Activated CD4-positive, alpha-beta memory T cell treated with anti-CD3 and anti-CD28 coated beads for 36 hours (primary cell): Measurements from ENCODE around the gene DOK7. TPM values are rescaled to one million over a fixed set of nuclear protein-coding genes. Genes with fewer than 3 reads are reported as not detected.
"Not testable (repeated sequence)": the region's sequence is repeated elsewhere in the genome, so short reads cannot be mapped to it uniquely, and the experiment has no call there.

Experiments
- CTCF ChIA-PET: fragments of 350-600 bp; sonication (Branson Sonifier 250); formaldehyde crosslinking; loops from one replicate; lab custom pipeline; 2021; ENCODE audit warnings: antibody characterized with exemption, inconsistent platforms; lab: Charles Lee
- POLR2A ChIA-PET: fragments of 350-600 bp; sonication (Branson Sonifier 250); formaldehyde crosslinking; loops from one replicate; lab custom pipeline; 2021; ENCODE audit warnings: antibody characterized with exemption; lab: Charles Lee
- DNase-seq: peaks from one replicate; pipeline ENCODE4 v3.0.0-alpha.2; 2020
- H3K27ac Mint-ChIP-seq: one replicate; pipeline ENCODE4 v1.8.0; 2021; ENCODE audit warnings: mixed read lengths
- H3K27me3 Mint-ChIP-seq: one replicate; pipeline ENCODE4 v1.8.0; 2021; ENCODE audit warnings: mixed read lengths
- H3K36me3 Mint-ChIP-seq: one replicate; pipeline ENCODE4 v1.8.0; 2021; ENCODE audit warnings: mixed read lengths
- H3K4me1 Mint-ChIP-seq: one replicate; pipeline ENCODE4 v1.8.0; 2021; ENCODE audit warnings: low read depth, mixed read lengths
- H3K4me3 Mint-ChIP-seq: one replicate; pipeline ENCODE4 v1.8.0; 2021; ENCODE audit warnings: mild to moderate bottlenecking, mixed read lengths
- H3K9me3 Mint-ChIP-seq: one replicate; pipeline ENCODE4 v1.8.0; 2021; ENCODE audit warnings: mixed read lengths
- intact Hi-C: fragments of 100-400 bp; cut with micrococcal nuclease; formaldehyde crosslinking; loops from one replicate; pipeline ENCODE4 v1.15.1; 2023
- total RNA-seq, 2 experiments: library from RNA; stranded (reverse); gene quantifications; one replicate each; pipeline ENCODE4 v1.2.3, GENCODE V29; 2021

DOK7 gene
- total RNA-seq, 2 experiments from 2014 or later = not detected

DNA sequence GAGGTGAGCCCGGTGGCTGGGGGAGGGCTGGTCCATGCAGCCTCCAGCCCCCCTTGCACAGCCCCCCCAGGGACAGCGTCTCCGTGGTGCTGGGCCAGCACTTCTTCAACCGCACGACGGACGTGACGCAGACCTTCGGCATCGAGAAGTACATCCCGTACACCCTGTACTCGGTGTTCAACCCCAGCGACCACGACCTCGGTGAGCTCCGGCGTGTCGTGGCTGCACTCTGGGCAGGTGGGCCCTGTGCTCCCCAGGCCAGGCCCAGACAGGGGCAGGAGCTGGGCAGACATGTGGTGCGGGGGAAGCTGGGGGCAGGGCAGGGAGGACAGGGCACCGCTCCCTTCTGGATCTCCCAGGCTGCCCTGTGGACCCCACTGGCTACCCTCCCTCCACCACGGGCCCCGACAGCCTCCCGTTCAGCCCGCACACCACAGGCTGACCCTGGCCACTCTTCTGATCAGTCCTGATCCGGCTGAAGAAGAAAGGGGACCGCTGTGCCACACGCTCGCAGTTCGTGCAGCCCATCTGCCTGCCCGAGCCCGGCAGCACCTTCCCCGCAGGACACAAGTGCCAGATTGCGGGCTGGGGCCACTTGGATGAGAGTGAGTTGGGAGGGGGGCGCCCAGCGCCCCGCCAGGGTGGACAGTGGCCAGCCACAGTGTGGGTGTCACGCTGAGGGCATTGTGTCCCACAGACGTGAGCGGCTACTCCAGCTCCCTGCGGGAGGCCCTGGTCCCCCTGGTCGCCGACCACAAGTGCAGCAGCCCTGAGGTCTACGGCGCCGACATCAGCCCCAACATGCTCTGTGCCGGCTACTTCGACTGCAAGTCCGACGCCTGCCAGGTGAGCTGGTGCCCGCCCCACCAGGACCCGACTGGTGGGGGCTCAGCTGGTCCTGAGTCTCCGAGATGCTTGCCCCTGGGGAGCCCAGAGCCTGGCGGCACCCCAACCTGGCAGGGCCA, 15.4 kb upstream of the DOK7 start:
- Mint-ChIP-seq H3K4me1 (no peaks in the 10 kb centered on the region), H3K27me3 (no peaks in the 10 kb centered on the region), H3K4me3 (no peak overlapping the region), H3K36me3 (no peaks in the 10 kb centered on the region), H3K27ac (no peak overlapping the region), H3K9me3 (no peaks in the 10 kb centered on the region)
- intact Hi-C loops = no loop called here
- ChIA-PET CTCF (no interaction called here), POLR2A (no interaction called here)
- DNase-seq = no peak

DNA sequence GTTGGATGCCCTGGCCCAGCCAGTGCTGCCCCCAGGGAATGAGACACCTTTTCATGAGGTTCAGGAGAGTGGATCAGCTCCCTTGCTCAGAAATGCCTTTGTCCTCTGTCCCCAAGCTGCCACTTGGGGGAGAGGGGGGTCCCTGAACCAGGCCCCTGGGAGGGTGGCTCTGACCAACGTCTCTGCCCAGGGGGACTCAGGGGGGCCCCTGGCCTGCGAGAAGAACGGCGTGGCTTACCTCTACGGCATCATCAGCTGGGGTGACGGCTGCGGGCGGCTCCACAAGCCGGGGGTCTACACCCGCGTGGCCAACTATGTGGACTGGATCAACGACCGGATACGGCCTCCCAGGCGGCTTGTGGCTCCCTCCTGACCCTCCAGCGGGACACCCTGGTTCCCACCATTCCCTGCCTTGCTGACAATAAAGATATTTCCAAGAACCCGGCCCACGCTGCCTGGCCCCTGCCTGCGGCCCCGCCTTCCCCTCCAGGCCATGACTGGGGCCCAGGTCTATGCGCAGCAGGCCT, 14.0 kb upstream of the DOK7 start:
- Mint-ChIP-seq H3K4me1 (no peaks in the 10 kb centered on the region), H3K27me3 (no peaks in the 10 kb centered on the region), H3K4me3 (no peak overlapping the region), H3K36me3 (no peaks in the 10 kb centered on the region), H3K9me3 (no peaks in the 10 kb centered on the region), H3K27ac (no peak overlapping the region)
- intact Hi-C loops = no loop called here
- no peak for DNase-seq
- POLR2A ChIA-PET = no interaction called here
- CTCF ChIA-PET = no interaction called here

DNA sequence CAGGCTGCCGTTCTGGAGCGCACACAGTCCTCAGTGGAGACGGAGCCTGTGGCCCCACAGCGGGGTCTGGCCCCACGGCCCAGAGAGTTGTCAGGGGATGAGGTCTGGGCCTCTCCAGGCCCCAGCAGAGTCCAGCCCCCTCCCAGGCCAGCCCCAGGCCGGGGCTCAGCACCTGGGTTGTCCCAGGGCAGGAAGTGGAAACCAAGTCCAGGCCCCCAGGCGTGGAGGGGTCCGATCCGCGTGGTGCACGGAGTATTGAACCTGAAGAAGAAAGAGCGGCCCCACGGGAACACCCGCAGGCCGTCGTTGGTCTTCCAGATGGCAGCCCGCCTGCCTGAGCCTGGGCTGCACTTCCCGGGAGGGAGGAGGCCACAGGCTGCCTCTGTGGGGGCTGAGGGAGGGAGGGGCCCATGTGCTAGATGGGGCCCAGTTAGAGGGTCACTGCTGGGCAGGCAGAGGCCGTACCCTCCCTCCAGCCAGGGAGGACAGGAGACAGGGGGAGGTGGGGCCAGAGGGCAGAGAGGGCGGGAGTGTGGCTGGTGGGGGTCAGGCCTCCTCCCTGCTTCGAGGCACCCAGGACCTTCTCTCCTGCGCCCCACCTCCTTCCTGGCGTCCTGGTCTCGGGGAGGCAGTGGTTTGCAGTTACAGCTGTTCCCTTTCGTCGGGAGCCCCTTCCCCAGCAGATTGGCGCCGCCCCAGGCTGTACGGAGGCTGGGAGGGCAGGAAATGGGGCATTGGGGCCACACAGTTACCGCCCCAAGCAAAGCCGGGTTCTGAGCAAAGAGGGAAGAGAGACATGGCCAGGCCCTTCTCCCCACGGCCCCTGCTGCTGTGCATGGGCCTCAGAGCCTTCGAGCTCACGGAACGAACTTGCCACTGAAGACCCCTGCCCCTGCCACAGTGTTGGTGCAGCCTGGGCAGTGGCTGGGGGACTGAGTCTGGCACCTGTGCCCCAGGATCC, 13.3 kb upstream of the DOK7 start:
- Mint-ChIP-seq H3K9me3 (peaks cover 3% of the 10 kb centered on the region), H3K27ac (no peak overlapping the region), H3K4me1 (no peaks in the 10 kb centered on the region), H3K4me3 (no peak overlapping the region), H3K36me3 (no peaks in the 10 kb centered on the region), H3K27me3 (no peaks in the 10 kb centered on the region)
- ChIA-PET POLR2A (no interaction called here), CTCF (no interaction called here)
- DNase-seq = no peak
- intact Hi-C loops = no loop called here

DNA sequence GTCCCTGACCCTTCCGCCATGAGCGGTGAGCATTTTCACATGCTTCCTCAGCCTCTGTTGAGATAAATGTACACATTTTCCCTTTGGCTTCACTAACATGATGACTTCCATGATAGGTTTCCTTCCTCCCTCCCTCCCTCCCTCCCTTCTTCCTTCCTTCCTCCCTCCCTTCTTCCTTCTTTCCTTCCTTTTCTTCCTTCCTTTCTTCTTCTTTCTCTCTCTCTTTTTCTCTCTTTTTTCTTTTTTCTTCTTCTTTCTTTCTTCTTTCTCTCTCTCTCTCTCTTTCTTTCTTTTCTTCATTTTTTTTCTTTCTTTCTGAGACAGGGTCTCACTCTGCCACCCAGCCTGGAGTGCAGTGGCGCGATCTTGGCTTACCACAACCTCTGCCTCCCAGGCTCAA, 12.5 kb upstream of the DOK7 start:
- Mint-ChIP-seq H3K4me1 (no peaks in the 10 kb centered on the region), H3K27ac (no peak overlapping the region), H3K4me3 (no peak overlapping the region), H3K36me3 (peaks cover 2% of the 10 kb centered on the region), H3K27me3 (no peaks in the 10 kb centered on the region), H3K9me3 (peaks cover 11% of the 10 kb centered on the region)
- intact Hi-C loops = no loop called here
- POLR2A ChIA-PET = no interaction called here
- CTCF ChIA-PET = no interaction called here
- DNase-seq = no peak

DNA sequence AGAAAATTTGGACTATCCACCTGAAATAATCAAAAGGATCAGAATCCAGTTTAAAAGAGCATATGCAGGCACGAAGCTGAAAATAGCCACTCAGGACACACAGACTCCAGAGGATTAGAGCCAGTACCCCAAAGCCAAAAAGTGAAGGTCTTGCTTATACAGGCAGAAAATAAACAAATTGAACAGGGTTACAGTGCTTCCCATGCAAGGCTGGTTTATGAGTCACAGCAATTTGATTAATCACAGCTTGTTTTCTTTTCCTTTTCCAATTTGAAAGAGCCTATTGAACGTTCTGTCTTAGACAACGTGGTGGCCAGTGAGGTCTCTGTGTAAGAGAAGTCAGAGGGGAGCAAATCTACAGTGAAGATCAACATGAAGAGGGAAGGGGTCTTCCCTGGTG, 11.2 kb upstream of the DOK7 start:
- CTCF ChIA-PET = interaction anchor here (0.7 to 0.9 kb wide), 2 partner anchors 8 to 106 kb away, joined by 3 read pairs; no protein-coding TSS in a partner anchor
- H3K27ac Mint-ChIP-seq = no peak overlapping the region
- POLR2A ChIA-PET = no interaction called here
- no peak for DNase-seq
- H3K4me1 Mint-ChIP-seq = no peaks in the 10 kb centered on the region
- intact Hi-C loops = no loop called here
- no peaks in the 10 kb centered on the region for H3K27me3 Mint-ChIP-seq
- peaks cover 14% of the 10 kb centered on the region for H3K9me3 Mint-ChIP-seq
- peaks cover 2% of the 10 kb centered on the region for H3K36me3 Mint-ChIP-seq
- H3K4me3 Mint-ChIP-seq = no peak overlapping the region

DNA sequence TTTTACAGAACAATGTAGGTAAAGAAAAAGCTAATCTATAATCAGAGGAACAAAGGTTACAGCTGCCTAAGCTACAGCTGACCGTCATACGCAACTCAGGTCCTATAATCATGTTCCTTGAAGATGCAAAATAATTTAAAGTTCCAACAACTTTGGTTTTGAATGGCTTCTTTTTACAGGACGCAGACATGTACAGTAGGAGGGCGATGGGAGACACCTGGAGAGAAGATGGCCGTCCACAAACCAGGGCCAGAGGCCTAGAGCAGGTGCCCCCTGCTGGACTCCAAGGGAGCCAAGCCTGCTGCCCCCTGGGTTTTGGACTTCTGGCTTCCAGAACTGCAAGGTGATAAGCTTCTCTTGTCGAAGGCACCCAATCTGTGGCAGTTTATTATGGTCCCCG, 10.7 kb upstream of the DOK7 start:
- CTCF ChIA-PET = interaction anchor here (0.7 kb wide), 1 partner anchor 9 kb away, joined by 3 read pairs; no protein-coding TSS in a partner anchor
- POLR2A ChIA-PET = no interaction called here
- intact Hi-C loops = no loop called here

DNA sequence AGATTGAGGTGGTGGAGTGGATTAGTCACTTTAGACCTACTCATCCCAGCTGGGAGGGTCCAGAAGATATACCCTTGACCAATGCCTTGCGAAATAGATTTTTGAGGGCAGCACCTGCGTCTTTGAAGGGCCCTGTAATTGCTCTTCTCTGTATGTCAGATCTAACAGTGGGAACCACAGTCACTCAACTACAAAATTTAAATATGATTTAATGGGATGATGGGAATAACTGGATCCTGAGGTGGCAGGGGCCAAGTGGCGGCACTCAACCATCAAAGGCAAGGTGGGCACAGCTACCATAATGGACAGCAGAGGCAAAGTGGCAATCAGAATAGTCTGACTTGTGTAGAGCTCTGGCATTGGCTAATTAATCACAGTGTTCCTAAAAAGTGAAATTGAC, 7.5 kb upstream of the DOK7 start:
- H3K27me3 Mint-ChIP-seq, POLR2A ChIA-PET, CTCF ChIA-PET, H3K27ac Mint-ChIP-seq, DNase-seq, intact Hi-C loops, H3K36me3 Mint-ChIP-seq, H3K4me1 Mint-ChIP-seq, H3K4me3 Mint-ChIP-seq: not testable (repeated sequence)
- peaks cover 14% of the 10 kb centered on the region for H3K9me3 Mint-ChIP-seq

More for the DNA sequence above, 10.7 kb upstream of the DOK7 start:
- no peaks in the 10 kb centered on the region for H3K27me3 Mint-ChIP-seq
- H3K36me3 Mint-ChIP-seq = peaks cover 2% of the 10 kb centered on the region
- H3K4me3 Mint-ChIP-seq = no peak overlapping the region
- no peak overlapping the region for H3K27ac Mint-ChIP-seq
- H3K9me3 Mint-ChIP-seq = peaks cover 14% of the 10 kb centered on the region
- DNase-seq = no peak
- no peaks in the 10 kb centered on the region for H3K4me1 Mint-ChIP-seq

DNA sequence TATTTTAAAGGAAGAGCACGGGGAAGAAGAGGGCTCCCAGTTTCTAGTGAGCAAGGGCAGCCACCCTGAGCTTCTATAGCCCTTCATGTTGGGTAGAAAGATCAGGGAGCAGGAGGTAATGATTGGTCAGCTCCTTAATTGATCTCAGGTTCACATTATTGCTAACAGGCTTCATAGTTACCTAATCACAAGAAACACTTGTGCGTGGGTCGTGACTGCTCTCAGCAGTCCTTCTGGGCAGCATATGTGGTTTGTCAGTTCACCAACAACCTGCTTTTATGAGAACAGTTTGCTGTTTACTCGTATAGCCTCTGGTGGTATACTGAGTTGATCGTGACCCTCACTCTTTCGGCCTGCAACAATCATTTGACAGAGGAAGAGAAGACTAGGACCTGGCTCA, 4.7 kb upstream of the DOK7 start:
- intact Hi-C loops = no loop called here

DNA sequence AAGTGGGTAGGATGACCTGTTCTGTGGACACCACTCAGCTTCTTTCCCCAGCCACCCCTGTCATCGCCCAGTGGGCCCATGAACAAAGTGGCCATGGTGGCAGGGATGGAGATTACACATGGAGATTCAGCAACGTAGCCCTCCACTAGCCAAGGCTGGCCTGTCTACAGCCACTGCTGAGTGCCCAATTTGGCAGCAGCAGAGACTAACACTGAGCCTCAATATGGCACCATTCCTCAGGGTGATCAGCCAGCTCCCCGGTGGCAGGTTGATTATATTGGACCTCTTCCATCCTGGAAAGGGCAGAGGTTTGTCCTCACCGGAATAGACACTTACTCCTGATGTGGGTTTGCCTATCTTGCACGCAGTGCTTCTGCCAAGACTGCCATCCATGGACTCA, 4.0 kb upstream of the DOK7 start:
- intact Hi-C loops, H3K36me3 Mint-ChIP-seq, CTCF ChIA-PET, H3K4me1 Mint-ChIP-seq, DNase-seq, H3K4me3 Mint-ChIP-seq, H3K27me3 Mint-ChIP-seq, H3K27ac Mint-ChIP-seq, POLR2A ChIA-PET: not testable (repeated sequence)
- H3K9me3 Mint-ChIP-seq = peaks cover 14% of the 10 kb centered on the region

More for the DNA sequence above, 4.7 kb upstream of the DOK7 start:
- H3K4me1 Mint-ChIP-seq = no peaks in the 10 kb centered on the region
- peaks cover 2% of the 10 kb centered on the region for H3K36me3 Mint-ChIP-seq
- H3K9me3 Mint-ChIP-seq = peaks cover 14% of the 10 kb centered on the region
- H3K27ac Mint-ChIP-seq = no peak overlapping the region
- H3K27me3 Mint-ChIP-seq = peaks cover 10% of the 10 kb centered on the region
- DNase-seq = no peak
- H3K4me3 Mint-ChIP-seq = no peak overlapping the region
- POLR2A ChIA-PET = interaction anchor here (1.4 kb wide), 1 partner anchor 32 kb away, joined by 3 read pairs; no protein-coding TSS in a partner anchor
- CTCF ChIA-PET = no interaction called here

DNA sequence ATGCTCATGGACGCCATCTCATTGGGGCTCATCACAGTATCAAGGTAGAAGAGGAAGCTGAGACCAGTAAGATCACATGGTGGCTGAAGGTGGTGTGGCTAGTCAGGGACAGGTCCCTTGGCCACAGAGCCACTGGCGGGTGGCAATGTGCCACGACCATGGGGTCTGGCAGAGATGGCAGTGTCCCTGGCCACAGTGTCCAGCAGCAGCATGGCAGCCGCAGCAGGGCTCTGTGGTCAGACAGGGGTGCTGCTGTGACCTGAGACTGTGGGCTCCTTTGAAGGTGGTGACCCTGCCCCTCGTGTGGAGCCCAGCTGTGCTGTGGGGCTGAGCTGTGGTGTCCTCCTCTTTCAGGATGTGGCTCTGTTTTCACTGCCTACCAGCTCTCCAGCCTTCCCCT, 2.2 kb upstream of the DOK7 start:
- ChIA-PET POLR2A (no interaction called here), CTCF (no interaction called here)
- Mint-ChIP-seq H3K27ac (no peak overlapping the region), H3K36me3 (no peaks in the 10 kb centered on the region), H3K4me1 (no peaks in the 10 kb centered on the region), H3K9me3 (peaks cover under 1% of the 10 kb centered on the region), H3K4me3 (no peak overlapping the region), H3K27me3 (peaks cover 17% of the 10 kb centered on the region)
- intact Hi-C loops = no loop called here
- no peak for DNase-seq

DNA sequence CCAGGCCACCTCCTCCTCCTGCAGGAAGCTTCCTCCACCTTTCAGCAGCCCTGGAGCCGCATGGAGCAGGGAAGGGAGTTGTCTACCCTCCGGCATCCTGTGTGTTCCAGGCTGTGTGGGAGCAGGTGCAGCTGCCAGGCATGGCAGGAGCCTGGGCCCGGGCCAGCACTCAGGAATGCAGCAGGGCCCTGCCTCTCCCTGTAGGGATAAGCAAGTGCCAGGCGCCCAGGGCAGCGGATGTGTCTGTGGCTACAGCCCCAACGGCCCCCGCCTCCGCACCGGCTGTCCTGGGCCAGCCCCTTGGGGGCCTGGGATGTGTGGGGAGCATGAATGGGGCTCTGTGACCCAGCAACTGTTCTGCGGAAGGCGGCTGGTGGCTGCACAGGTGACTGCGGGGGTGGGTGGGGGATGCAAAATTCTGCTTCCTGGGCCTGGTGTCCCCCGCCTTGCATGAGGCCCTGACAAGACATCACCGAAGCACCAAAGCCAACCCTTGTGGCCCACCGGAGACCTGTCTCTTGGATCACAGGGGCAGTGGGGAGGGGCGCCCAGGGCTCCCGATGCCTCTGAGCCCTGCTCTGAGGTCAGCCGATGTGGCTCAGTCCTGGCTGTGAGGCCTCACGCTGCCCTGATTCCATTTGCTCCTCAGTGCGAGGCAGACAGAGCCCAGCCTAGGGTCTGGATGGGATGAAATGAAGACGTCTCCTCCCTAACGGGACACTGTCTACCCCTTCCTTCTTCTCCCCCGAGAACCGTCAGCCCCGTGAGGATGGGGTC, 1.4 kb upstream of the DOK7 start:
- H3K36me3 Mint-ChIP-seq = no peaks in the 10 kb centered on the region
- CTCF ChIA-PET = no interaction called here
- H3K27me3 Mint-ChIP-seq = peaks cover 17% of the 10 kb centered on the region
- H3K9me3 Mint-ChIP-seq = no peaks in the 10 kb centered on the region
- intact Hi-C loops = no loop called here
- no peak for DNase-seq
- H3K4me3 Mint-ChIP-seq = no peak overlapping the region
- H3K4me1 Mint-ChIP-seq = no peaks in the 10 kb centered on the region
- POLR2A ChIA-PET = no interaction called here
- H3K27ac Mint-ChIP-seq = no peak overlapping the region
